SK-N-SH treated with all-trans-retinoic acid at 6 μM for 48 hours (cell line): ENCODE results near the gene IL17REL.

ENCODE experiments used
- ATAC-seq: fragments of 200-7000 bp; cut with Tn5 transposase; 3 replicates; pipeline ENCODE4 v1.9.1; 2020; ENCODE audit warnings: mild to moderate bottlenecking, moderate library complexity
- ARNTL ChIP-seq: fragments of 450-650 bp; formaldehyde crosslinking; IDR thresholded peaks from 2 replicates; pipeline ENCODE4 v1.5.0; 2020; ENCODE audit warnings: low read depth, mild to moderate bottlenecking, moderate library complexity, borderline replicate concordance
- BACH2 ChIP-seq: fragments of 250-450 bp; sonication (Bioruptor Pico); IDR thresholded peaks from 2 replicates; pipeline ENCODE4 v1.9.0; 2021; ENCODE audit warnings: mild to moderate bottlenecking, borderline replicate concordance
- CSDC2 ChIP-seq: fragments of 250-450 bp; sonication (Bioruptor Pico); IDR thresholded peaks from 2 replicates; pipeline ENCODE4 v1.5.0; 2020; ENCODE audit warnings: mild to moderate bottlenecking, moderate library complexity
- ESRRG ChIP-seq: fragments of 250-450 bp; sonication (Bioruptor Pico); IDR thresholded peaks from 2 replicates; pipeline ENCODE4 v1.6.1; 2021; ENCODE audit warnings: mild to moderate bottlenecking
- GLIS3 ChIP-seq: fragments of 250-450 bp; sonication (Bioruptor Pico); IDR thresholded peaks from 2 replicates; pipeline ENCODE4 v1.5.0; 2020; ENCODE audit warnings: mild to moderate bottlenecking, moderate library complexity
- ISL1 ChIP-seq: fragments of 250-450 bp; sonication (Bioruptor Pico); IDR thresholded peaks from 2 replicates; pipeline ENCODE4 v2.1.2; 2022; ENCODE audit warnings: mild to moderate bottlenecking, moderate library complexity
- OSR1 ChIP-seq: fragments of 250-450 bp; sonication (Bioruptor Pico); IDR thresholded peaks from 2 replicates; pipeline ENCODE4 v1.8.0; 2022; ENCODE audit warnings: moderate library complexity, mild to moderate bottlenecking, inconsistent platforms
- PATZ1 ChIP-seq: fragments of 250-450 bp; sonication (Bioruptor Pico); IDR thresholded peaks from 2 replicates; pipeline ENCODE4 v1.8.0; 2020; ENCODE audit warnings: mild to moderate bottlenecking, moderate library complexity, borderline replicate concordance
- PPARA ChIP-seq: fragments of 250-450 bp; sonication (Bioruptor Pico); IDR thresholded peaks from 2 replicates; pipeline ENCODE4 v1.5.0; 2020; ENCODE audit warnings: mild to moderate bottlenecking, borderline replicate concordance
- RARB ChIP-seq: fragments of 250-450 bp; sonication (Bioruptor Pico); IDR thresholded peaks from 2 replicates; pipeline ENCODE4 v1.8.0; 2021; ENCODE audit warnings: mild to moderate bottlenecking, moderate library complexity
- SNAI2 ChIP-seq: fragments of 250-450 bp; sonication (Bioruptor Pico); IDR thresholded peaks from 2 replicates; pipeline ENCODE4 v1.5.0; 2020; ENCODE audit warnings: mild to moderate bottlenecking, moderate library complexity
- TCF4 ChIP-seq: fragments of 250-450 bp; sonication (Bioruptor Pico); IDR thresholded peaks from 2 replicates; pipeline ENCODE4 v1.8.0; 2021; ENCODE audit warnings: mild to moderate bottlenecking, moderate library complexity, borderline replicate concordance
- TOX ChIP-seq: fragments of 250-450 bp; sonication (Bioruptor Pico); IDR thresholded peaks from 2 replicates; pipeline ENCODE4 v1.8.0; 2021; ENCODE audit warnings: mild to moderate bottlenecking, moderate library complexity, borderline replicate concordance
- TSHZ2 ChIP-seq: fragments of 250-450 bp; sonication (Bioruptor Pico); IDR thresholded peaks from 2 replicates; pipeline ENCODE4 v1.5.0; 2020; ENCODE audit warnings: mild to moderate bottlenecking, moderate library complexity
- ZC3H10 ChIP-seq: fragments of 250-450 bp; sonication (Bioruptor Pico); IDR thresholded peaks from 2 replicates; pipeline ENCODE4 v1.5.1; 2021; ENCODE audit warnings: mild to moderate bottlenecking, moderate library complexity
- ZFP3 ChIP-seq: fragments of 250-450 bp; sonication (Bioruptor Pico); IDR thresholded peaks from 2 replicates; pipeline ENCODE4 v1.5.0; 2020; ENCODE audit warnings: mild to moderate bottlenecking, moderate library complexity
- ZFP30 ChIP-seq: fragments of 450-650 bp; formaldehyde crosslinking; IDR thresholded peaks from 2 replicates; pipeline ENCODE4 v1.5.0; 2022; ENCODE audit warnings: mild to moderate bottlenecking, moderate library complexity
- ZNF565 ChIP-seq: fragments of 450-650 bp; formaldehyde crosslinking; conservative IDR thresholded peaks from 2 replicates; pipeline ENCODE4 v1.5.0; 2020; ENCODE audit warnings: low read depth, mild to moderate bottlenecking, moderate library complexity
- ZNF70 ChIP-seq: fragments of 450-650 bp; formaldehyde crosslinking; IDR thresholded peaks from 2 replicates; pipeline ENCODE4 v1.5.0; 2020; ENCODE audit warnings: mild to moderate bottlenecking, moderate library complexity
- ZNF8 ChIP-seq: fragments of 450-650 bp; formaldehyde crosslinking; IDR thresholded peaks from 2 replicates; pipeline ENCODE4 v1.5.0; 2020; ENCODE audit warnings: mild to moderate bottlenecking, moderate library complexity
- TF ChIP-seq, protein P1 (sequence below): fragments of 250-450 bp; sonication (Bioruptor Pico); IDR thresholded peaks from 2 replicates; pipeline ENCODE4 v1.8.0; 2021; ENCODE audit warnings: low read depth, mild to moderate bottlenecking, moderate library complexity, borderline replicate concordance
- TF ChIP-seq, protein P2 (sequence below): fragments of 250-450 bp; sonication (Bioruptor Pico); IDR thresholded peaks from 2 replicates; pipeline ENCODE4 v1.5.1; 2021; ENCODE audit warnings: mild to moderate bottlenecking, moderate library complexity
- TF ChIP-seq, protein P3 (sequence below): fragments of 250-450 bp; sonication (Bioruptor Pico); IDR thresholded peaks from 2 replicates; pipeline ENCODE4 v1.5.1; 2020; ENCODE audit warnings: low read depth, mild to moderate bottlenecking, moderate library complexity

Gene IL17REL

DNA sequence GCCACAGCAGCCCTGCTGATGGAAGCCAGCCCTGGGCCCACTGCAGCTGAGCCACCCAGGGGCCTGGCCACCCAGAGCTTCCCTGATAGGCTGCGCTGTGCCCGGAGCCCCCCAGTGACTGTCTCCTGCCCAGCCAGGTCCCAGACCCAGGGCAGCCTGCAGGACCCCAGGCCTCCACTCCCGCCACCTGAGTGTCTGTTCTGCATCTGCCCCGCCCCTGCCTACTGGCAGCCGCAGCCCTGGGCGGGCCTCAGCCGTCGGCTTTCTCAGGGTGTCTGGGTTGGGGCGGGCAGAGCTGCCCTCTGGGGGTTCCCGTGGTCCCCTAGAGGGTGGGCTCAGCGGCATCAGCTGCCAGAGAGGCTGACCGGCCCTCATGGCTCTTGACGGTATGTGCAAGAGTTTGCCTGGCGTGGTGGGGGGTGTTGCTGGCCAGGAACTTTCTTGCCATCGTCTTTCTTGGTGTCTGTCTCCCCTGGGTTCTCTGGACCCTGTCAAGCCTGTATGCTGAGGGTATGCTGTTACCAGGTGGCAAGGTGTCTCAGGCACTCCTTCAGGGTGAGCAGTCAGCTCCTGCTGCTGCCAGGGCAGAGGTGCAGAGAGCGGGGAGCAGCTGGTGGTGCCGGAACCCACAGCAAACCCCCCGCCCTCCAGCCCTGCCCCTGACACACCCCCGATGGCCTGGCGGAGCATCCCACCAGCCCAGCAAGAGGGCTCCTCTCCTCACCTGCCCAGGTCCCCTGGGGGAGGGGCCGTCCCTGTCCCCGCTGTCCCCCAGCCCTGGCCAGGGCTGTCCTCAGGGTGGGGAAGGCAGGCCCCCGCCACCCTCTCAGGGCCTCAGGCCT is 64.2 kb downstream of the IL17REL start:
- TF ChIP-seq CSDC2 (CRISPR knock-in tag) (no peak), PPARA (no peak), ZFP30 (CRISPR knock-in tag) (no peak), ZNF565 (CRISPR knock-in tag) (no peak), TOX (CRISPR knock-in tag) (no peak), GLIS3 (CRISPR knock-in tag) (no peak), BACH2 (CRISPR knock-in tag) (no peak), PATZ1 (CRISPR knock-in tag) (no peak), RARB (CRISPR knock-in tag) (no peak), ISL1 (CRISPR knock-in tag) (no peak), ZNF8 (CRISPR knock-in tag) (no peak)
- no peak for ATAC-seq

GRCh38 chr22:49947296-49947622 is 65.3 kb downstream of the IL17REL start:
- TF ChIP-seq ZFP3 (CRISPR knock-in tag) (no peak), PPARA (no peak), ZC3H10 (CRISPR knock-in tag) (no peak), SNAI2 (CRISPR knock-in tag) (no peak), ARNTL (CRISPR knock-in tag) (no peak), TOX (CRISPR knock-in tag) (no peak)
- TF ChIP-seq, protein P1, sequence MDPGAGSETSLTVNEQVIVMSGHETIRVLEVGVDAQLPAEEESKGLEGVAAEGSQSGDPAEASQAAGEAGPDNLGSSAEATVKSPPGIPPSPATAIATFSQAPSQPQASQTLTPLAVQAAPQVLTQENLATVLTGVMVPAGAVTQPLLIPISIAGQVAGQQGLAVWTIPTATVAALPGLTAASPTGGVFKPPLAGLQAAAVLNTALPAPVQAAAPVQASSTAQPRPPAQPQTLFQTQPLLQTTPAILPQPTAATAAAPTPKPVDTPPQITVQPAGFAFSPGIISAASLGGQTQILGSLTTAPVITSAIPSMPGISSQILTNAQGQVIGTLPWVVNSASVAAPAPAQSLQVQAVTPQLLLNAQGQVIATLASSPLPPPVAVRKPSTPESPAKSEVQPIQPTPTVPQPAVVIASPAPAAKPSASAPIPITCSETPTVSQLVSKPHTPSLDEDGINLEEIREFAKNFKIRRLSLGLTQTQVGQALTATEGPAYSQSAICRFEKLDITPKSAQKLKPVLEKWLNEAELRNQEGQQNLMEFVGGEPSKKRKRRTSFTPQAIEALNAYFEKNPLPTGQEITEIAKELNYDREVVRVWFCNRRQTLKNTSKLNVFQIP: no peak
- TF ChIP-seq, protein P2, sequence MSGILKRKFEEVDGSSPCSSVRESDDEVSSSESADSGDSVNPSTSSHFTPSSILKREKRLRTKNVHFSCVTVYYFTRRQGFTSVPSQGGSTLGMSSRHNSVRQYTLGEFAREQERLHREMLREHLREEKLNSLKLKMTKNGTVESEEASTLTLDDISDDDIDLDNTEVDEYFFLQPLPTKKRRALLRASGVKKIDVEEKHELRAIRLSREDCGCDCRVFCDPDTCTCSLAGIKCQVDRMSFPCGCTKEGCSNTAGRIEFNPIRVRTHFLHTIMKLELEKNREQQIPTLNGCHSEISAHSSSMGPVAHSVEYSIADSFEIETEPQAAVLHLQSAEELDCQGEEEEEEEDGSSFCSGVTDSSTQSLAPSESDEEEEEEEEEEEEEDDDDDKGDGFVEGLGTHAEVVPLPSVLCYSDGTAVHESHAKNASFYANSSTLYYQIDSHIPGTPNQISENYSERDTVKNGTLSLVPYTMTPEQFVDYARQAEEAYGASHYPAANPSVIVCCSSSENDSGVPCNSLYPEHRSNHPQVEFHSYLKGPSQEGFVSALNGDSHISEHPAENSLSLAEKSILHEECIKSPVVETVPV: no peak
- TF ChIP-seq, all 23 proteins: peak for 0
- no peak for ATAC-seq

GRCh38 chr22:49946612-49947295 is 65.8 kb downstream of the IL17REL start:
- ATAC-seq: no peak
- TF ChIP-seq OSR1 (CRISPR knock-in tag) (no peak), RARB (CRISPR knock-in tag) (no peak), BACH2 (CRISPR knock-in tag) (no peak), ESRRG (CRISPR knock-in tag) (no peak), ARNTL (CRISPR knock-in tag) (no peak), PATZ1 (CRISPR knock-in tag) (no peak), GLIS3 (CRISPR knock-in tag) (no peak), ISL1 (CRISPR knock-in tag) (no peak), TOX (CRISPR knock-in tag) (no peak), ZFP3 (CRISPR knock-in tag) (no peak), TCF4 (CRISPR knock-in tag) (no peak), PPARA (no peak), ZNF565 (CRISPR knock-in tag) (no peak), ZNF70 (CRISPR knock-in tag) (no peak), ZC3H10 (CRISPR knock-in tag) (no peak), SNAI2 (CRISPR knock-in tag) (no peak), TSHZ2 (no peak), ZNF8 (CRISPR knock-in tag) (no peak)
- TF ChIP-seq, protein P3, sequence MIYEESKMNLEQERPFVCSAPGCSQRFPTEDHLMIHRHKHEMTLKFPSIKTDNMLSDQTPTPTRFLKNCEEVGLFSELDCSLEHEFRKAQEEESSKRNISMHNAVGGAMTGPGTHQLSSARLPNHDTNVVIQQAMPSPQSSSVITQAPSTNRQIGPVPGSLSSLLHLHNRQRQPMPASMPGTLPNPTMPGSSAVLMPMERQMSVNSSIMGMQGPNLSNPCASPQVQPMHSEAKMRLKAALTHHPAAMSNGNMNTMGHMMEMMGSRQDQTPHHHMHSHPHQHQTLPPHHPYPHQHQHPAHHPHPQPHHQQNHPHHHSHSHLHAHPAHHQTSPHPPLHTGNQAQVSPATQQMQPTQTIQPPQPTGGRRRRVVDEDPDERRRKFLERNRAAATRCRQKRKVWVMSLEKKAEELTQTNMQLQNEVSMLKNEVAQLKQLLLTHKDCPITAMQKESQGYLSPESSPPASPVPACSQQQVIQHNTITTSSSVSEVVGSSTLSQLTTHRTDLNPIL (CRISPR knock-in tag): no peak
- TF ChIP-seq, protein P2: no peak
